ENCODE results near the gene MYH10.

MYH10 gene

GRCh38 chr17:8674344-8675305, 44.1 kb upstream of the MYH10 start:
- H3K9me3 ChIP-seq (ENCODE audit: control insufficient read depth, insufficient read depth, low read length), result no peaks in the 10 kb centered on the region
- H3K27ac ChIP-seq (ENCODE audit: low read depth, low read length), result no peak overlapping the region
- no peaks in the 10 kb centered on the region for H3K79me2 ChIP-seq (ENCODE audit: control insufficient read depth, low read length)
- no peaks in the 10 kb centered on the region for H3F3A ChIP-seq (ENCODE audit: control insufficient read depth, insufficient read depth)
- no peaks in the 10 kb centered on the region for H3K9me2 ChIP-seq (replicated peaks; ENCODE audit: control insufficient read depth, low read length)
- no peaks in the 10 kb centered on the region for H3K36me3 ChIP-seq (ENCODE audit: control insufficient read depth, low read length)
- no peaks in the 10 kb centered on the region for H3K4me1 ChIP-seq (ENCODE audit: control insufficient read depth, low read length)
- H4K20me1 ChIP-seq (ENCODE audit: control insufficient read depth, insufficient read depth, low read depth, low read length), result no peaks in the 10 kb centered on the region
- no peaks in the 10 kb centered on the region for H3K27me3 ChIP-seq (ENCODE audit: control insufficient read depth, low read length)
- H3K4me2 ChIP-seq (ENCODE audit: low read length), result no peak overlapping the region
- TF ChIP-seq CTCF (IDR thresholded peaks at IDR 0.05; ENCODE audit: low read depth, low read length, poor library complexity, severe bottlenecking), result no peak
- TF ChIP-seq EZH2phosphoT487 (IDR thresholded peaks at IDR 0.05; ENCODE audit: borderline replicate concordance, low read length), result no peak
- H3K4me3 ChIP-seq (ENCODE audit: low read length), result no peak overlapping the region

GRCh38 chr17:8673612-8674011, 43.1 kb upstream of the MYH10 start:
- no peaks in the 10 kb centered on the region for H3K9me3 ChIP-seq (ENCODE audit: control insufficient read depth, insufficient read depth, low read length)
- no peaks in the 10 kb centered on the region for H3K27me3 ChIP-seq (ENCODE audit: control insufficient read depth, low read length)
- H4K20me1 ChIP-seq (ENCODE audit: control insufficient read depth, insufficient read depth, low read depth, low read length), result no peaks in the 10 kb centered on the region
- no peaks in the 10 kb centered on the region for H3K79me2 ChIP-seq (ENCODE audit: control insufficient read depth, low read length)
- no peak overlapping the region for H3K27ac ChIP-seq (ENCODE audit: low read depth, low read length)
- no peaks in the 10 kb centered on the region for H3K9me2 ChIP-seq (replicated peaks; ENCODE audit: control insufficient read depth, low read length)
- H3K4me2 ChIP-seq (ENCODE audit: low read length), result no peak overlapping the region
- no peaks in the 10 kb centered on the region for H3F3A ChIP-seq (ENCODE audit: control insufficient read depth, insufficient read depth)
- H3K4me3 ChIP-seq (ENCODE audit: low read length), result no peak overlapping the region
- H3K36me3 ChIP-seq (ENCODE audit: control insufficient read depth, low read length), result no peaks in the 10 kb centered on the region
- TF ChIP-seq CTCF (IDR thresholded peaks at IDR 0.05; ENCODE audit: low read depth, low read length, poor library complexity, severe bottlenecking) (no peak), EZH2phosphoT487 (IDR thresholded peaks at IDR 0.05; ENCODE audit: borderline replicate concordance, low read length) (no peak)
- H3K4me1 ChIP-seq (ENCODE audit: control insufficient read depth, low read length), result no peaks in the 10 kb centered on the region

- no peak overlapping the region for H3K4me3 ChIP-seq (ENCODE audit: low read length)
- H4K20me1 ChIP-seq (ENCODE audit: control insufficient read depth, insufficient read depth, low read depth, low read length), result no peaks in the 10 kb centered on the region
- no peaks in the 10 kb centered on the region for H3K9me2 ChIP-seq (replicated peaks; ENCODE audit: control insufficient read depth, low read length)
- no peaks in the 10 kb centered on the region for H3K27me3 ChIP-seq (ENCODE audit: control insufficient read depth, low read length)
- no peaks in the 10 kb centered on the region for H3K36me3 ChIP-seq (ENCODE audit: control insufficient read depth, low read length)
- H3F3A ChIP-seq (ENCODE audit: control insufficient read depth, insufficient read depth), result no peaks in the 10 kb centered on the region
- no peaks in the 10 kb centered on the region for H3K4me1 ChIP-seq (ENCODE audit: control insufficient read depth, low read length)
- no peak for TF ChIP-seq CTCF (IDR thresholded peaks at IDR 0.05; ENCODE audit: low read depth, low read length, poor library complexity, severe bottlenecking)
- TF ChIP-seq EZH2phosphoT487 (IDR thresholded peaks at IDR 0.05; ENCODE audit: borderline replicate concordance, low read length), result no peak
- no peaks in the 10 kb centered on the region for H3K9me3 ChIP-seq (ENCODE audit: control insufficient read depth, insufficient read depth, low read length)
- H3K27ac ChIP-seq (ENCODE audit: low read depth, low read length), result no peak overlapping the region
- H3K79me2 ChIP-seq (ENCODE audit: control insufficient read depth, low read length), result no peaks in the 10 kb centered on the region
- H3K4me2 ChIP-seq (ENCODE audit: low read length), result no peak overlapping the region
These were observed 41.8 kb upstream of the MYH10 start for GRCh38 chr17:8672326-8672725.
